Measurements from ENCODE around the gene TRAFD1.
A peak's percentile ranks its signal among the peaks of the same experiment; 100 is the strongest.
"Not testable (repeated sequence)": the region's sequence is repeated elsewhere in the genome, so short reads cannot be mapped to it uniquely, and the experiment has no call there.

TRAFD1 gene, protein sequence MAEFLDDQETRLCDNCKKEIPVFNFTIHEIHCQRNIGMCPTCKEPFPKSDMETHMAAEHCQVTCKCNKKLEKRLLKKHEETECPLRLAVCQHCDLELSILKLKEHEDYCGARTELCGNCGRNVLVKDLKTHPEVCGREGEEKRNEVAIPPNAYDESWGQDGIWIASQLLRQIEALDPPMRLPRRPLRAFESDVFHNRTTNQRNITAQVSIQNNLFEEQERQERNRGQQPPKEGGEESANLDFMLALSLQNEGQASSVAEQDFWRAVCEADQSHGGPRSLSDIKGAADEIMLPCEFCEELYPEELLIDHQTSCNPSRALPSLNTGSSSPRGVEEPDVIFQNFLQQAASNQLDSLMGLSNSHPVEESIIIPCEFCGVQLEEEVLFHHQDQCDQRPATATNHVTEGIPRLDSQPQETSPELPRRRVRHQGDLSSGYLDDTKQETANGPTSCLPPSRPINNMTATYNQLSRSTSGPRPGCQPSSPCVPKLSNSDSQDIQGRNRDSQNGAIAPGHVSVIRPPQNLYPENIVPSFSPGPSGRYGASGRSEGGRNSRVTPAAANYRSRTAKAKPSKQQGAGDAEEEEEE

DNA sequence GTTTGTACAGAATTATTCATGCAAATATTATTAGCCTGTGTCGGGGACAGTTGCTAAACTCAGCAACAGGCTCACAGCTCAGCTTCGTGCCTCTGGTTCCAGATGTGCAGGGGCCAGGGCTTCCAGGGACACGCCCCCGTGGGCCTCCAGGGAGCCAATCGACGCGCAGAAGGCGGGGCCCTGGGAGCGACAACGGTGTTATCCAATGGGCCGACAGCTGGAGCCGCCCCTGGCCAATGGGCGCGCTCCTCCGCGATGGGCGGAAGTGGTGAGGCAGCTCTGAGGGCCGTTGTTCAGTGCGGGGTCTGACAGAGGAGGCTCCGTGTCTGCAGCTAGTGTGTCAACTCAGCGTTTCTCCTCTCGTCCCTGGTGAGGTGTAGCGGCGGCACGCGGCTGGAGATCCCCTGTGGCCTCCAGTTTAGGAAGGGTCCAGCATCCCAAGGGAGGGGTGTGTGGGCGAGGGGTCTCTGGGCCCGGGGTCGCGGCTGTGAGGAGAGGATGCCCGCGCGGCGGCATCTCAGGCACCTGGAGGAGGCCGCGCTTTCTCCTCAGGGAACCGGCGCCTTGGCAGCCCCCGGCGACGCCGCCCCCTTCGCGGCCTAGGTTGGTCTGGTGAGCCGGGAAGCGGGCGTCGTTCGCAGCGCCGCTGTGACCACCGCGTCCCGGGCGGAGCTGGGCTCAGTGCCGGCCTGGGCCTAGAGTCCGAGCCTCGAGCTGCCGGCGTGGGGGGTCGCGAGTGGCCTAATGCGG, at the start of gene TRAFD1:
Gene TRAFD1 (plus strand): TSS at position 311 of the 750 bp plus-strand sequence. CDS start 4,963 bp downstream, outside the sequence.
- peak; percentile 96 for DNase-seq

DNA sequence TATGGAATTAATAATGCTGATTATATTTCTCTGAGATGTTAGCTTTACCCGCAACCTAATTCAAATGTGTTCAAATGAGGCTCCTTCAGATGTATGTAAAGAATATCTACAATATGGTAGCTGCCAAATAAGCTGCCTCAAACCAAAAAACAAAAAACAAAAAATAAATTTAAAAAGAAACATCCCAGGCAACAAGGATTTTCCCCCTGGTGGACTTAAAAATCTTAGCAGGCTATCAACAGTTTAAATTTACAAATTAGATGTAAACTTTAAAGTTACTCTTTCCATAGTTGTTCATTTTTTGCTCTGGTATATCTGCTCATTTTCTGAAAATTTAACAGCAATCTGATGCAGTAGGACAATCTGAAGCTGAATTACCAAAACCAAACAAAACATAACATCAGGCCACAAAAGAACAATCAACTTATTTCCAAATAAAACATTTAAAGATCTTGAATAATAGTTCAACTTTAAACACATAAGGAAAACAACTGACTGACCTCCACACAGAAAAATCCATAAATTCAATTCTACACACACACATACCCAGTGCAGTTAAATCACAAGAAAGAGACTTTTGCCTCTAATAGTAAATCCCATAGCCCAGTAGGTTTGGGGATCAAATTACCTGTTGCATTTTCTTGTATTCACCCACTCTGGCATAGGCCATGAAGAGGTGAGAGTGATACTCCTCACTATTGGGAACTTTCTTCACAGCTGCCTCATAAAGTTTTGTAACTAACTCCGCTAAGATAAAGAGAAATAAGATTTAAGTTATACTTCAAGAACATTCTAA, 38.1 kb upstream of the TRAFD1 start:
- no peak for DNase-seq

DNA sequence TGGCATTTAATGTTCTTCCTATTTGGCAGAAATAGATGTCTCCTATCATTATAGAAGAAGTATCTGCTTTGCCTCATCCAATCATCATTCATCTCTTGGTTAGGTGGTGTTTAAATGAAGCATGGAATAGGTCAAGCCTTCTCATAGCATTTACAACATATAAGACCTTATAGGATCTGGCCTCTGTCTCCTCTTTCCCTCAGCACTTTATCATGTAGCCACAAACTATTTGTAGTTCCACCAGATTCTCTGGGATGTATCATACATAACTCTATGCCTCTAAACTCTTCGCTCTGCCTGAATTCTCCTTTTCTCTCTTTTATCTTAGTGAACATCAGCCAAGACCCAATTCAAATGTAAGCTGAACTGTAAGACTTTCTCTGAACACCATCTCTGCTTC, 37.5 kb upstream of the TRAFD1 start:
- DNase-seq: no peak

DNA sequence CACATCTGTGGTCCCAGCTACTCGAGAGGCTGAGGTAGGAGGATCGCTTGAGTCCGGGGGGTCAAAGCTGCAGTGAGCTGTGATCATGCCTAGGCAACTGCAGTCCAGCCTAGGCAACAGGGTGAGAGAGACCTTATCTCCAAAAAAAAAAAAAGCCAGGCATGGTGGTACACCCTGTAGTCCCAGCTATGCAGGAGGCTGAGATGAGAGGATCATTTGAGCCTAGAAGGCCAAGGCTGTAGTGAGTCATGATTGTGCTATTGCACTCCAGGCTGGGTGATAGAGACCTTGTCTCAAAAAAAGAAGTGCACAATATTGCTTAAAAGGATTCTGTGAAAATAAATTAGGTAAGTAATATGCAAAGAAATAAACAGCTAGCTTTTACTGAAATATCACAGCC, 33.8 kb upstream of the TRAFD1 start:
- DNase-seq: no peak

DNA sequence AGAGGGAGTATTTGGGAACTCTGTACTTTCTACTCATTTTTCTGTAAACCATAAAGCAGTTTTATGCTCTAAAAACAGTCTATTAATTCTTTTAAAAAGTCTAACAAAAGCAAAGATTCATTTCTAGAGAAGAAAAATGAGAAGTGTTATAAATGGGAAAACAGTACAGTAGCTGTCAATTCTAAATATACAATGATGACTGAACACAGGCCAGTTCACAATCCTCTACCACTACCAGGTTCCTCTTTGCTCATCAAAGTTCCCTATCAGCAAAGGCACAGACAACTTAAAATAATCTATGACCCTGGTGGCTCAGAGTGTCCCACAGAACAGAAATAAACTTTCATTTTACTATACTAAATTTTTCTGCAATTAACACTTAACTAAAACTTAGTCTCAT, 29.3 kb upstream of the TRAFD1 start:
- no peak for DNase-seq

DNA sequence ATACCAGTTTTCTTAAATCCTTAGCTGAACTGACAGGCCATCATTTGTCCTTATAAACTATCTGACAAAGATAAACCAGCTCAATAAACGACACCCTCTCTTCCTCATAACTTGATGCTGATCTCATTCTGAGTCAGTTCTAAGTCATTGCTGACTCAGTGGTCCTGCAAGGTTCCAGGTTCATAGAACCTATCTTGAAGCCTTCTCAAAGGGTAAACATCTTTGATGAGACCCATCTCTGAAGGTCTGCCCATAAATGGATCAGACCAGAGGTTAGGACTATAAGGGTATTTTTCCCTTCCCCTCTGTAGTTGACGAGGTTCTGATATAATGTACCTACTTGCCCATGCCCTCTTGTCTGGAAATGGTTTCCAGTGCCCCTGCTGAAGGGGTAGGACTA, 28.7 kb upstream of the TRAFD1 start:
- DNase-seq: no peak

DNA sequence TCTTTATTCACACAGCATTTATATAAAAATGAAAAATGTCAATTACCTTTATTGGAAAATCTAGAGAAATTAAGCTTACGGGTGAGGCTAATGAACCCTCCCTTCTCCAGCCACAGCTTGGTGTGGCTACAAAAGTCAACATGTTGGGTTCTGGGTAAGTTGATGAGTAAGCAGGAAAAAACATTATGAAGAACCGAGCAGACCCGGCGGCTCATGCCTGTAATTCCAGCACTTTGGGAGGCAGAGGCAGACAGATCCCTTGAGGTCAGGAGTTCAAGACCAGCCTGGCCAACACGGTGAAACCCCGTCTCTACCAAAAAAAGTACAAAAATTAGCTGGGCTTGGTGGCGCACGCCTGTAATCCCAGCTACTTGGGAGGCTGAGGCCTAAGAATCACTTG, 27.7 kb upstream of the TRAFD1 start:
- no peak for DNase-seq

DNA sequence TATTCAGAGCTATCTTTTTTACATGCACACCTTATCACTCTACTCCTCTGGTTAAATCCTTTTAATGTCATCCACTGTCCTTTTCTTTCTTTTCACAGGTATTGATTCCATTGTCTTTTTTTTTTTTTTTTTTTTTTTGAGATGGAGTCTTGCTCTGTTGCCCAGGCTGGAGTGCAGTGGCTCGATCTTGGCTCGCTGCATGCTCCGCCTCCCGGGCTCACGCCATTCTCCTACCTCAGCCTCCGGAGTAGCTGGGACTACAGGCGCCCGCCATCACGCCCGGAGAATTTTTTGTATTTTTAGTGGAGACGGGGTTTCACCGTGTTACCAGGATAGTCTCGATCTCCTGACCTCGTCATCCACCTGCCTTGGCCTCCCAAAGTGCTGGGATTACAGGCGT, 24.9 kb upstream of the TRAFD1 start:
- DNase-seq: not testable (repeated sequence)

DNA sequence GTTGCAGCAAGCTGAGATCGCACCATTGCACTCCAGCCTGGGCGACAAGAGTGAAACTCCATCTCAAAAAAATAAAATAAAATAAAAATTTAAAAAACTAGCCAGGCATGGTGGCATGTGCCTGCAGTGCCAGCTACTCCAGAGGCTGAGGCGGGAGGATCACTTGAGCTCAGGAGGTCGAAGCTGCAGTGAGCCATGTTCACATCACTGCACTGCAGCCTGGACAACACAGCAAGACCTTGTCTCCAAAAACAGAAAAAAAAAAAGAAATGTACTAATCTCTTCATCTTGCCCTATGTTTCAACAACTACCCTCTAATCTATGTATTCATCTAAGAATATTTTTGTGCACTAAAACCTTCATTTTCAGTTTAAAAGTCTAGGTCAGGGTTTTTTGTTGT, 23.2 kb upstream of the TRAFD1 start:
- no peak for DNase-seq

DNA sequence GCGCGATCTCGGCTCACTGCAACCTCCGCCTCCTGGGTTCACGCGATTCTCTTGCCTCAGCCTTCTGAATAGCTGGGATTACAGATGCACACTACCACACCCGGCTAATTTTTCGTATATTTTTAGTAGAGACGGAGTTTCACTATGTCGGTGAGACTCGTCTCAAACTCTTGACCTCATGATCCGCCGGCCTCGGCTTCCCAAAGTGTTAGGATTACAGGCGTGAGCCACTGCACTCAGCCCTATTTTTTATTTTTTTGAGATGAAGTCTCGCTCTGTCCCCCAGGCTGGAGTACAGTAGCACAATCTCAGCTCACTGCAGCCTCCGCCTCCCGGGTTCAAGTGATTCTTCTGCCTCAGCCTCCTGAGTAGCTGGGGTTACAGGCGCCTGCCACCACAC, 22.6 kb upstream of the TRAFD1 start:
- not testable (repeated sequence) for DNase-seq

DNA sequence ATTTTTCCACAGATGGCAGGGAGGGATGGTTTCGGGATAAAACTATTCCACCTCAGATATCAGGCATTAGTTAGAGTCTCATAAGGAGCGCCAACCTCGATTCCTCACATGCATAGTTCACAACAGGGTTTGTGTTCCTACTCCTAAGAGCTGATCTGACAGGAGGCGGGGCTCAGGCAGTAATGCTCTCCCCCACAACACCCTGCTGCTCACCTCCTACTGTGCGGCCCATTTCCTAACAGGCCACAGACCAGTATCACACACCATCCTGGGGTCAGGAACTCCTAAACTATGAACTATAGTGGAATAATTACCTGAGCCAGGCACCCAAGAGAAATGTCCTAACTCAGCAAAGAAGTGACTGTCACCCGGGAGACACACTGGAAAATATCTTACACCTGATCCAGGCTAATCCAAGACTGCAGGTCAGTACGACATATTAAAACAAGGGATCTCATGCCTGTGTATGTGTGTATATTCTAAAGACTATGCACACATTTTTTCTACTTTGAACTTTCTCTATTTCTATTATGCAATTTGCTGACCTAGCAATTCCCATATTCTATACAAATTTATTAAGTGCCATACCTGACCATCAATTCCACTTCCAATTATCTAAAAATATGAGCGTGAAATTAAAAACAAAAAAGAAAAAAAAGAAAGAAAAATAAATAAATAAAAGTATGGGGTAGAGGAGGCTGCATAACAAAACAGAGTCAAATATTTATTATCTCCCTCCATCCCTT, 21.4 kb upstream of the TRAFD1 start:
- DNase-seq: no peak

DNA sequence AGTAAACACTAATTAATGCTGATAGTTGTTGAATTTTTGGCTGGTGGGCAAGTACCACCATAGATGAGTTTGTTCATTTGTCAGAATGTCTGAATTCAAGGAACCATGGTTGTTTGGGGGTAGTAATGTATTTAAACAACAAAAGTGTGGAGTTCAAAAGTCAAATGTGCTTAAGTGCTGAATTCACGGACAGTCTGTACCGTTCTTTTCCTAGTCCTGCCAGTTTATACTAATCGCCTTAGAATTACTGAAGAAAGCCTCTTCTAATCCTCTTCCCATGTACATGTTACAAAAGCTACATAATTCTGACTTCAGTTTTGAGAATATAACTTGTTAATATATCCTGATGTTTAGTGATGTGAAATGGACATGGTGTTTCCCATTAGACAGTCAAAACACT, 19.5 kb upstream of the TRAFD1 start:
- no peak for DNase-seq

DNA sequence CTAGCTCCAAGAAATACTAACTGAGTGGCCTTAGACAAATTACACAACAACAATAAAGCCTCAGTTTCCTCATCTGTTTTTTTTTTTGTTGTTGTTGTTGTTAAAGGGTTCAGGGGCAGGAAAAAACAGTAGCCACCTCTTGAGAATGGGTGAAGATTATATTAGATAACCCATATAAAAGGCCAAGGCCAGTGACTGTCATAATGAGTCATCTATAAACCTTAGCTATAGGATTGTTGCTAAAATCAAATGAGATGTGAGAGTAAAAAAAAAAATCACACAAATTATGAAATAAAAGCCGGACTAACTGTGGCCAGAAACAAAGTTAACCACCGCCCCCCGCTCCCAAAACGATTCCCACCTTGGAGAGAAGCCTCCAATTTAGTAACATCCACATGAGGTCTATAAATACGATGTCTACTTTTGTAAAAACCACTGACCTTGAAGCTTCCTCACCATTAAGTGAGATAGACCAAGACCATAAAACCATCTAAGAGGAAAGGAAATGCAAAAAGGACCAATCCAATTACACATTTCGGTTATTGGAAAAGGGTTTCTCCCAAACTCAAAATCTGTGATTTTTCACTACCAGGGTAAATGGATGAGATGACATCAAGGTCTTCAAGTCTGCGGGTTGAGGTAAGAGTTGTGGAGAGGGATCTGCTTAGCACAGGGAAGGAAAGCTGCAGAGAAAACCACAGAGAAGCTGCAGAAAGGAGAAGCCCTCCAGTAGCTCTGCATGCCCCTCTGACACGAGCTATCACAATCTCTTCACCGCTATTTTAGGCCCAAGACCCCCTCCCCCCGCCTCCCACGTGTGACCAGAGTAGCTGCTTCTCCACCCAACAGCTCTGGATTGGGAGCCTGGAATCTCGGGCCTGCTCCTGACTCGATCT, 17.8 kb upstream of the TRAFD1 start:
- DNase-seq: no peak

DNA sequence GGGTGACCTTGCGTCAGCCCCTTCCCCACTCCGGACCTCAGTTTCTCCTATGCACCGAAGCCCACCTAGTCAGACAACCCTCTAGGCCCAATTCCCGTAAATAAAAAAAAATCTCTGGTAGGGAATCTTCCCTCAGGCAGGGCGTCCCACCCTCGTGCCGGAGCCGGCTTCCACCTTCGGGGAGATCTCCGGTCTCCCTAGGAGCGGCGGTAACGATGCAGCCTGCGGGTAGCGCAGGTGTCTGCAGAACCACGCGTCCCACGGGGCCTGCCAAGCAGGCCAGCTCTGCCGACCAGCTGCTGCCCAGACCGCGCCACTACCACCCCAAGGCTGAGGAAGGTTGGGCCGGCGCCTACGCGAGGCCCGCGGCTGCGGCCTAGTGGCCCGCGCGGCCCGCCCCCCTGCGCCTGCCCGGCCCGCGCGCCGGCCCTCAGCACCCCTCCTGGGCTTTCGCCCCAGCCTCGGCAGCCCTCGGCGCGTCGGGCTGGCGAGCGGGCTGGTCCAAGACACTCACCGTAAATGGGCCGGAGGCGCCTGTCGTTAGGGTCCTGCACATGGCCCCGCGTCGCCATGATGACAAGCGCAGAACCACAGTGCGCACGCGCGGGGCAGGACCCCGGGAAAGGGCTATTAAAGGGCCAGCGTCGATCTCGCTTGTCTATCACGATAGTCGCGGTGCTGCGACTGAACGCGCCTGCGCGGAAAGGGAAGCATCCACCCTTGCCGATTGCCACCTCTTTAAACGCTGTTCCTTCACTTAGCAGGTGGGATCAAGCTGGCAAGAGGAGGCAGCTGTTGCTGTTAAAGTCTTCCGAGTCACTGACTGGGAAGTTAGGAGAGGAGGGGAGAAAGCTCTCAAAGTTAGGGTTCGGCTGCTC, 16.9 kb upstream of the TRAFD1 start, which contains the start of gene NAA25:
Gene NAA25 (minus strand): TSS at position 582 of the 878 bp plus-strand sequence. CDS start 10 bp downstream, at position 572.
- DNase-seq: peak; percentile 86

DNA sequence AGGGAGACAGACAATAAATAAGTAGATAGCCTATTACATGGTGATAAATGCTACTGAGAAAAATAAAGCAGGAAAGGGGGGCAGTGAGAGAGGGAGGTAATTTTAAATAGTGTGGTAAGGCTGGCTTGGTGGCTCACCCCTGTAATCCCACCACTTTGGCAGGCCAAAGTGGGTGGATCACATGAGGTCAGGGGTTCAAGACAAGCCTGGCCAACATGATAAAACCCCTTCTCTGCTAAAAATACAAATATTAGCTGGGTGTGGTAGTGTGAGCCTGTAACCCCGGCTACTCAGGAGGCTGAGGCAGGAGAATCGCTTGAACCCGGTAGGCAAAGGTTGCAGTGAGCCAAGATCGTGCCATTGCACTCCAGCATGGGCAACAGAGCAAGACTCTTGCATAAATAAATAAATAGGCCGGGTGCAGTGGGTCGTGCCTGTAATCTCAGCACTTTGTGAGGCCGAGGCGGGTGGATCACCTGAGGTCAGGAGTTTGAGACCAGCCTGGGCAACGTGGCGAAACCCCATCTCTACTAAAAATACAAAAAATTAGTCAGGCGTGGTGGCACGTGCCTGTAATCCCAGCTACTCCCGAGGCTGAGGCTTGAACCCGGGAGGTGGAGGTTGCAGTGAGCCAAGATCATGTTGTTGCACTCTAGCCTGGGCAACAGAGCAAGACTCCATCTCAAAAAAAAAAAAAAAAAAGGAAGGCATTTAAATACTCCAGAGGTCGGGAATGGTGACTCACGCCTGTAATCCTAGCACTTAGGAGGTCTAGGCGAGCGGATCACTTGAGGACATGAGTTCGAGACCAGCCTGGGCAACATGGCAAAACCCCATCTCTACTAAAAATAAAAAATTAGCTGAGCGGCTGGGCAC, 14.3 kb upstream of the TRAFD1 start:
- DNase-seq: not testable (repeated sequence)

DNA sequence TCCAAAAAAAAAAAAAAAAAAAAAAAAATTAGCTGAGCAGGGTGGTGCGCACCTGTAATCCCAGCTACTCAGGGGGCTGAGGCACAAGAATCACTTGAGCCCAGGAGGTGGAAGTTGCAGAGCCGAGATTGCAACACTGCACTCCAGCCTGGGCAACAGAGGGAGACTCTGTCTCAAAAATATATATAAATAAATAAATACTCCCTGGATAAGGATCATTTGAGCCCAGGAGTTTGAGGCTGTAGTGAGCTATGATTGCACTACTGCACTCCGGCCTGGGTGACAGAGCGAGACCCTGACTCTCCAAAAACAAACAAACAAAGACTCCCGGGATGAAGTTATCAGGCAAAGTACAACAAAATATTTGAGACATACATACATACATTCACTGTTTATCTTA, 13.4 kb upstream of the TRAFD1 start:
- no peak for DNase-seq

DNA sequence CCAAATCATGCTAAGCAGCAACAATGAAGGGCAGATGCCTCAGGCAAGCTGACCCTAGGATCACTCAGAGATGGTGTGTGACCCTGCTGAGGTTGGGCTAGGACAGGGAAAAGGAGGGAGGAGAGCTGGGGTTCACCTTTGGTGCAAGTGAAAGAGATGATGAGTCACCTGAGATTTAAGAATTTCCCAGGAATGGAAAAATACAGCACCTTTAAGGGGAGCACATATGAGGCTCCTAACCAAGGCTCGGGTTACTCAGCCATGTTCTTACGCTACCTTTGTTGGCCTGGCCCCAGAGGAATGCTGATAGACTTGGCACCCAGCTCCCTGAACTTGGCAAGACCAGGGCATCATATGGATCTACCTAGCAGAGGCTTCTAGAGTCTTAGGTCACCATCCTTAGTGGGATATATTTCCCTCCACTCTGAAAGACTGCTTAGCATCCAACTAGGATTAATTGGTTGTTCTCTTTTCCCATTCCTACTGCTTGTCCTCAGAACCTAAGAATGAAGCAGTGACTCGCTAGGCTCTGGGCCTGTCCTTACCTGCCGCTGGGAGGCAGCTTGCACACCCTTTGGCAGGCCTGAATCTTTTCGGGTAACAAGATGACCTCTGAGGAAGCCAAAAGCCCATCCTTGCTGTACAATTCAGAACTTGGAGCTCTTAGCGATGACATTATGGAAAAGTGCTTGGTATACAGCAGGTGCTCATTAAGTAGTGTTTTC, 12.8 kb upstream of the TRAFD1 start:
- peak; percentile 22 for DNase-seq
